Measurements from ENCODE around the gene EXOC4. TPM values are rescaled to one million over a fixed set of nuclear protein-coding genes. Genes with fewer than 3 reads are reported as not detected.

The EXOC4 gene
- total RNA-seq, 1 donor from 2014 or later = 84.0 TPM

DNA sequence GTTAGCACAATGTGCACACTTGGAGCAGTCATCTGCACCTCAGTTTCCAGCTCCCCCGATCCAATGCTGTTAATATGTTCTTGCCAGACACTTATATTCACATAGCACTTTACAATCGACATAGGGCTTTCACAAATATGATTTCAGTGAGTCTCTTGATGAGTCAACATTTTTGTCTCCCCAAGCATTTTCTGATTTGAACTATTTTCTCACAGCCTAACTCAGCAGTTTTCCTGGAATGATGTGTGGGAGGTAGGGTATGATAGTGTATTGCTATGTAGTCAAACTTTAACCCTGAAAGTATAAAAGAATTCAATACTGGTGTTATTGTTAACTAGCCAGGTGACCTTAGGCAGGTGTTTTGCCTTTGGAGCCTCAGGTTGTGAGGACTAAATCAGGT lies 791.8 kb downstream of the EXOC4 start:
- Histone ChIP-seq H3K36me3 (ENCODE audit: control insufficient read depth, insufficient read depth, low read length) (no peaks in the 10 kb centered on the region), H3K27me3 (ENCODE audit: control insufficient read depth, insufficient read depth, low read length) (no peaks in the 10 kb centered on the region), H3K4me3 (ENCODE audit: low read depth, low read length) (no peak overlapping the region)
- peak; percentile 21 for DNase-seq (ENCODE audit: low read depth)
- FAIRE-seq = no peak
- TF ChIP-seq, protein P1, sequence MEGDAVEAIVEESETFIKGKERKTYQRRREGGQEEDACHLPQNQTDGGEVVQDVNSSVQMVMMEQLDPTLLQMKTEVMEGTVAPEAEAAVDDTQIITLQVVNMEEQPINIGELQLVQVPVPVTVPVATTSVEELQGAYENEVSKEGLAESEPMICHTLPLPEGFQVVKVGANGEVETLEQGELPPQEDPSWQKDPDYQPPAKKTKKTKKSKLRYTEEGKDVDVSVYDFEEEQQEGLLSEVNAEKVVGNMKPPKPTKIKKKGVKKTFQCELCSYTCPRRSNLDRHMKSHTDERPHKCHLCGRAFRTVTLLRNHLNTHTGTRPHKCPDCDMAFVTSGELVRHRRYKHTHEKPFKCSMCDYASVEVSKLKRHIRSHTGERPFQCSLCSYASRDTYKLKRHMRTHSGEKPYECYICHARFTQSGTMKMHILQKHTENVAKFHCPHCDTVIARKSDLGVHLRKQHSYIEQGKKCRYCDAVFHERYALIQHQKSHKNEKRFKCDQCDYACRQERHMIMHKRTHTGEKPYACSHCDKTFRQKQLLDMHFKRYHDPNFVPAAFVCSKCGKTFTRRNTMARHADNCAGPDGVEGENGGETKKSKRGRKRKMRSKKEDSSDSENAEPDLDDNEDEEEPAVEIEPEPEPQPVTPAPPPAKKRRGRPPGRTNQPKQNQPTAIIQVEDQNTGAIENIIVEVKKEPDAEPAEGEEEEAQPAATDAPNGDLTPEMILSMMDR (IDR thresholded peaks at IDR 0.05; ENCODE audit: insufficient read depth, low read length, severe bottlenecking) = no peak

GRCh38 chr7:134045716-134046115 lies 792.8 kb downstream of the EXOC4 start:
- Histone ChIP-seq H3K27me3 (ENCODE audit: control insufficient read depth, insufficient read depth, low read length) (no peaks in the 10 kb centered on the region), H3K4me3 (ENCODE audit: low read depth, low read length) (no peak overlapping the region), H3K36me3 (ENCODE audit: control insufficient read depth, insufficient read depth, low read length) (no peaks in the 10 kb centered on the region)
- no peak for FAIRE-seq
- no peak for DNase-seq (ENCODE audit: low read depth)
- TF ChIP-seq, protein P1 (IDR thresholded peaks at IDR 0.05; ENCODE audit: insufficient read depth, low read length, severe bottlenecking) = no peak

GRCh38 chr7:134046594-134047128 lies 793.8 kb downstream of the EXOC4 start:
- H3K27me3 ChIP-seq (ENCODE audit: control insufficient read depth, insufficient read depth, low read length) = no peaks in the 10 kb centered on the region
- no peaks in the 10 kb centered on the region for H3K36me3 ChIP-seq (ENCODE audit: control insufficient read depth, insufficient read depth, low read length)
- H3K4me3 ChIP-seq (ENCODE audit: low read depth, low read length) = no peak overlapping the region
- no peak for FAIRE-seq
- TF ChIP-seq, protein P1 (IDR thresholded peaks at IDR 0.05; ENCODE audit: insufficient read depth, low read length, severe bottlenecking) = no peak
- DNase-seq (ENCODE audit: low read depth) = no peak

DNA sequence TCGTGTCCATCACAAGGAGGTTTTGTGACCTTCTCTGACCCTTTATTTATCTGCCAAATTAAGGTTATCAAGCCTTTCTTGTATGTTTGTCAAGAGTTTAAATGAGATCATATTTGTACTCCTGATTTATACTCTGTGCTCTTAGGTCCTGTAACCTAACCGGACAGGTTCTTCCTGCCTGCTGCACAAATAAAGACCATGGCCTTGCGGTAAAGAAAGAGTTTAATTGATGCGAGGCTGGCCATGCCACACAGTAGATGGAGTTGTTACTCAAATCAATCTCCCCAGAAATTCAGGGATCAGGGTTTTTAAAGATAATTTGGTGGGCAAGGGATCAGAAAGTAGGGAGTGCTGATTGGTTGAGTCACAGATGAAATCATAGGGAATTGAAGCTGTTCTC lies 794.8 kb downstream of the EXOC4 start:
- FAIRE-seq = no peak
- H3K4me3 ChIP-seq (ENCODE audit: low read depth, low read length) = no peak overlapping the region
- no peak for DNase-seq (ENCODE audit: low read depth)
- H3K27me3 ChIP-seq (ENCODE audit: control insufficient read depth, insufficient read depth, low read length) = no peaks in the 10 kb centered on the region
- TF ChIP-seq, protein P1 (IDR thresholded peaks at IDR 0.05; ENCODE audit: insufficient read depth, low read length, severe bottlenecking) = no peak
- no peaks in the 10 kb centered on the region for H3K36me3 ChIP-seq (ENCODE audit: control insufficient read depth, insufficient read depth, low read length)

DNA sequence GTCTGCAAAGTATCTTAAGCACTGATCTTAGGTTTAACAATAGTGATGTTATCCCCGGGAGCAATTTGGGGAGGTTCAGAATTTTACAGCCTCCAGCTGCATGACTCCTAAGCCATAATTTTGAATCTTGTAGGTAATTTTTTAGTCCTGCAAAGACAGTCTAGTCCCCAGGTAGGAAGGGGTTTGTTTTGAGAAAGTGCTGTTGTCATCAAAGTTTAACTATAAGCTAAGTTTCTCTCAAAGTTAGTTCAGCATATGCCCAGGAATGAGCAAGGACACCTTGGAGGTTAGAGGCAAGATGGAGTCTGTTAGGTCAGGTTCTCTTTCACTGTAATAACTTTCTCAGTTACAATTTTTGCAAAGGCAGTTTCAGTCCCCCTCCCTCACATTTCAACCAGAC lies 795.3 kb downstream of the EXOC4 start:
- no peaks in the 10 kb centered on the region for H3K27me3 ChIP-seq (ENCODE audit: control insufficient read depth, insufficient read depth, low read length)
- DNase-seq (ENCODE audit: low read depth) (no peak), FAIRE-seq (no peak)
- TF ChIP-seq, protein P1 (IDR thresholded peaks at IDR 0.05; ENCODE audit: insufficient read depth, low read length, severe bottlenecking) = no peak
- H3K4me3 ChIP-seq (ENCODE audit: low read depth, low read length) = no peak overlapping the region
- H3K36me3 ChIP-seq (ENCODE audit: control insufficient read depth, insufficient read depth, low read length) = no peaks in the 10 kb centered on the region

GRCh38 chr7:134051020-134051419 lies 798.1 kb downstream of the EXOC4 start:
- FAIRE-seq = no peak
- TF ChIP-seq, protein P1 (IDR thresholded peaks at IDR 0.05; ENCODE audit: insufficient read depth, low read length, severe bottlenecking) = no peak

More at GRCh38 chr7:134051020-134051419, 798.1 kb downstream of the EXOC4 start:
- Histone ChIP-seq H3K27me3 (ENCODE audit: control insufficient read depth, insufficient read depth, low read length) (no peaks in the 10 kb centered on the region), H3K36me3 (ENCODE audit: control insufficient read depth, insufficient read depth, low read length) (no peaks in the 10 kb centered on the region), H3K4me3 (ENCODE audit: low read depth, low read length) (no peak overlapping the region)
- DNase-seq (ENCODE audit: low read depth) = no peak
